Stomach (tissue), 4 donors: ENCODE measurements around the gene IL31RA.

Source experiments
- CTCF ChIP-seq, 7 experiments: fragments of 450-650 bp in 4 of 7; fragments of 200-600 bp in 3 of 7; sonication (generic) in 3 of 7; IDR thresholded peaks; one replicate each; pipeline ENCODE4 v1.5.1; 2016 to 2019; ENCODE audit warnings: antibody characterized with exemption in 7 of 7, control low read depth in 2 of 7, mild to moderate bottlenecking in 1 of 7
- EP300 ChIP-seq: sonication (generic); formaldehyde crosslinking; IDR thresholded peaks from one replicate; pipeline ENCODE4 v1.6.1; 2017; ENCODE audit warnings: antibody characterized with exemption
- POLR2A ChIP-seq, 4 donors: fragments of 450-650 bp; IDR thresholded peaks; one replicate each; pipeline ENCODE4 v1.6.1; 2016; ENCODE audit warnings: antibody characterized with exemption in 4 of 4, control low read depth in 2 of 4, mild to moderate bottlenecking in 1 of 4, moderate library complexity in 1 of 4
- POLR2AphosphoS5 ChIP-seq, 3 donors: sonication (generic); formaldehyde crosslinking; IDR thresholded peaks; one replicate each; pipeline ENCODE4 v1.6.1; 2016; ENCODE audit warnings: antibody characterized with exemption in 3 of 3

- TF ChIP-seq CTCF (IDR thresholded peaks at IDR 0.05) = no peak
- TF ChIP-seq POLR2A (IDR thresholded peaks at IDR 0.05) = no peak
- TF ChIP-seq POLR2AphosphoS5 (IDR thresholded peaks at IDR 0.05) = no peak
- no peak for TF ChIP-seq EP300
Observed at GRCh38 chr5:55907927-55908326, 56.8 kb downstream of the IL31RA start.
